ENCODE measurements around the gene OAT. TPM values are rescaled to one million over a fixed set of nuclear protein-coding genes. Genes with fewer than 3 reads are reported as not detected.

Gene OAT
- total and polyA plus RNA-seq, 8 donors = 26.1 to 243 (median 69.4) TPM

DNA sequence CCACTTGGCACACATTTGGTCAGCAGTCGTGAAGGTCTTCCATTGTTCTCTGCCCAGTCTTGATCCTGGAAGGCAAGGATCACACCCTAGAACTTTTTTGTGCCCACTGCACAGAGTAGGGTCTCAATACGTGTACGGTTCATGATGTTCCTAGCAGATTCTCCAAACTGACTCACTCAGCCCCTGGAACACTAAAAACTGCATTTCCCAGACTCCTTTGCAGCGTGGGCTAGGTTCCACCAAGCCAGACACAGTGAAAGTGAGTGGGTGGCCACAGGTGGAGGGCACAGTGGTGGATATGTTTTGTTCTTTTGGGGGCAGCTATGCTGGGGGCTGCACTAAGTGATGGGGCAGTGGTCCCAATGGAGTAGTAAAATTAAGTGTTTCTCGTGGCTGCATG lies 41.4 kb upstream of the OAT start:
- no peak for TF ChIP-seq POLR2A (IDR thresholded peaks at IDR 0.05)
- DNase-seq = no peak
- Histone ChIP-seq H3K27ac (no peak overlapping the region), H3K27me3 (peaks cover 0 to 18% (median 4%) of the 10 kb centered on the region in 3 donors), H3K4me3 (no peak overlapping the region), H3K9me3 (no peaks in the 10 kb centered on the region), H3K36me3 (no peaks in the 10 kb centered on the region), H3K4me1 (peaks cover 0 to 20% (median 13%) of the 10 kb centered on the region in 4 donors)
- 71 to 91% (median 88%) methylated on average over 4 to 5 of the region's 5 CpGs for WGBS, 5 donors
- intact Hi-C loops (cut with DNase I; ENCODE audit: low total_unique reads) = no loop called here

DNA sequence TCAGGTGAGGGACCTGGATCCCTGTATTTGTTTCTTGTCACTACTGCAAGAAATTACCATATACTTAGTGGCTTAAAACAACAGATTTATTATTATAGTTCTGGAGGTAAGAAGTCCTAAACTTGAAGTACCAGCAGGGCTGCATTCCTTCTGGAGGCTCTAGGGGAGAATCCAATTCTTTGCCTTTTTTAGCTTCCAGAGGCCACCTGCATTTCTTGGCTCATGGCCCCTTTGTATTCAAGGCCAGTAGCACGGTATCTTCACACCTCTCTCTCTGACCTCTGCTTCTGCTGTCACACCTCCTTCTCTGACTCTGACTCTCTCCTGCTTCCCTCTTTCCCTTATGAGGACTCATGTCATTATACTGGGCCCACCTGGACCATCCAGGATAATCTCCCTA lies 40.7 kb upstream of the OAT start:
- WGBS, 5 donors = 19 to 64% (median 38%) methylated on average over 1 of the region's 1 CpG
- intact Hi-C loops (cut with DNase I; ENCODE audit: low total_unique reads) = no loop called here
- peaks cover 0 to 12% (median 10%) of the 10 kb centered on the region in 4 donors for H3K4me1 ChIP-seq
- H3K4me3 ChIP-seq = no peak overlapping the region
- TF ChIP-seq EP300 (IDR thresholded peaks at IDR 0.05) = no peak
- no peaks in the 10 kb centered on the region for H3K36me3 ChIP-seq
- no peak overlapping the region for H3K27ac ChIP-seq
- H3K27me3 ChIP-seq = peaks cover 0 to 26% (median 7%) of the 10 kb centered on the region in 3 donors
- no peak for DNase-seq
- no peaks in the 10 kb centered on the region for H3K9me3 ChIP-seq

DNA sequence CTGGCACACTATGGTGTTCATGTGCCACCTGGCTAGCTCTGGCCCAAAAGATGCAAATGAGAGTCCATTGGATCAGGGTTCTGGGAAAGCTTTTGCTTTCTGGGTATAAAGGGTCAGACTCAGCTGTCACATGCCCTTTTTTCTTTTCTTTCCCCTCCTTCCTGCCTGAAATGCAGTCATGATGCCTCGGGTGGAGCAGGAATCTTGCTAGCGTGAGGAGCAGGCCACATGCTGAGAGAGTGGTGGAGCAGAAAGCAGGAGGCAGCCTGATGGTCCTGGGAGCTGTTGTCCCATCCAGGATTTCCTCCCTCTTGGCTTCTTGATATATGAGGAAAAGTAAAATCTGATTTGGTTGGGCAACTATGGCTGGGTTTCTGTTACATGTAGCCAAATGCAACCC lies 40.2 kb upstream of the OAT start:
- Histone ChIP-seq H3K9me3 (no peaks in the 10 kb centered on the region), H3K36me3 (no peaks in the 10 kb centered on the region), H3K4me3 (no peak overlapping the region), H3K27me3 (peaks cover 0 to 31% (median 7%) of the 10 kb centered on the region in 3 donors), H3K27ac (no peak overlapping the region), H3K4me1 (peaks cover 0 to 10% (median 8%) of the 10 kb centered on the region in 4 donors)
- 63 to 74% (median 71%) methylated on average over 2 of the region's 2 CpGs for WGBS, 5 donors
- no peak for TF ChIP-seq POLR2AphosphoS5 (IDR thresholded peaks at IDR 0.05)
- DNase-seq = no peak
- intact Hi-C loops (cut with DNase I; ENCODE audit: low total_unique reads) = no loop called here

DNA sequence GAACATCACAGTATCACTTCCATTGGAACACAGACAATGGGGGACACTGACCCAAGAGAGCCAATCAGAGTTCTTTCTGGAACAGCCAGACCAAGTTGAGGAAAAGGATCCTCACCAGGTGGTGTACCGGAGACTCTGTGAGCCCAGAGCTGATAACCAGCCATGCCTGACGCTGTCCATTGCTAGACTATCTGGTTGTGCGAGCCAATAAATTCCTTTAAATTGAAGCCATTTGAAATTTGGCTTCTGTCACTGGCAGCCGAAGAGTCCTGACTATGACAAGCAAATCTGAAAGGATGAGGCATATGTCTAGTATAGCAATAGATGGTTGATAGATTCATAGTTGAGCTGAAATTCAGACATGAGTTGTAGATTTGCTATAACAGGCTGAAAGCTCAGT lies 39.8 kb upstream of the OAT start:
- H3K9me3 ChIP-seq = no peaks in the 10 kb centered on the region
- intact Hi-C loops (cut with DNase I; ENCODE audit: low total_unique reads) = no loop called here
- 89 to 98% (median 93%) methylated on average over 4 of the region's 4 CpGs for WGBS, 5 donors
- H3K4me1 ChIP-seq = peaks cover 0 to 10% (median 8%) of the 10 kb centered on the region in 4 donors
- TF ChIP-seq POLR2A (IDR thresholded peaks at IDR 0.05) (no peak), EP300 (IDR thresholded peaks at IDR 0.05) (no peak), POLR2AphosphoS5 (IDR thresholded peaks at IDR 0.05) (no peak)
- TF ChIP-seq, protein P1, sequence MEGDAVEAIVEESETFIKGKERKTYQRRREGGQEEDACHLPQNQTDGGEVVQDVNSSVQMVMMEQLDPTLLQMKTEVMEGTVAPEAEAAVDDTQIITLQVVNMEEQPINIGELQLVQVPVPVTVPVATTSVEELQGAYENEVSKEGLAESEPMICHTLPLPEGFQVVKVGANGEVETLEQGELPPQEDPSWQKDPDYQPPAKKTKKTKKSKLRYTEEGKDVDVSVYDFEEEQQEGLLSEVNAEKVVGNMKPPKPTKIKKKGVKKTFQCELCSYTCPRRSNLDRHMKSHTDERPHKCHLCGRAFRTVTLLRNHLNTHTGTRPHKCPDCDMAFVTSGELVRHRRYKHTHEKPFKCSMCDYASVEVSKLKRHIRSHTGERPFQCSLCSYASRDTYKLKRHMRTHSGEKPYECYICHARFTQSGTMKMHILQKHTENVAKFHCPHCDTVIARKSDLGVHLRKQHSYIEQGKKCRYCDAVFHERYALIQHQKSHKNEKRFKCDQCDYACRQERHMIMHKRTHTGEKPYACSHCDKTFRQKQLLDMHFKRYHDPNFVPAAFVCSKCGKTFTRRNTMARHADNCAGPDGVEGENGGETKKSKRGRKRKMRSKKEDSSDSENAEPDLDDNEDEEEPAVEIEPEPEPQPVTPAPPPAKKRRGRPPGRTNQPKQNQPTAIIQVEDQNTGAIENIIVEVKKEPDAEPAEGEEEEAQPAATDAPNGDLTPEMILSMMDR (IDR thresholded peaks at IDR 0.05) = no peak
- DNase-seq = no peak
- H3K27me3 ChIP-seq = peaks cover 0 to 35% (median 10%) of the 10 kb centered on the region in 3 donors
- no peaks in the 10 kb centered on the region for H3K36me3 ChIP-seq
- H3K4me3 ChIP-seq = no peak overlapping the region
- no peak overlapping the region for H3K27ac ChIP-seq

DNA sequence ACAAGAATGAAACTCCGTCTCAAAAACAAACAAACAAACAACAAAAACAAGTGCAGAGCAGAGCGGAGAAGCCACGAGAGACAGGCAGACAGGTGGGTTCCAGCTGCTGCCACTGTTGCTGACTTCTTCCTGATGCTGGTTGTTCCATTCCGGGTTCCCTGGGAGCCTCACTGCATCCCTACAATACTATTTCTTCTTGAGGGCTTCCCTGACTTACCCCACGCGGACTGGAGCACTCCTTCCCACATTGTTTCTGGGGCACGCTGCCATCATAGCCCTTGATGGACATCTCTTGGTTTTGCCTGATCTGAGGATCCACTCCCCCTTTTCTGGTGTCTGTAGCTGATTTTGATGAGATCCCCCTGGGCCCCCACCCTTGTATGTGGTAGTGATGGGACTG lies 36.7 kb upstream of the OAT start:
- 55 to 66% (median 62%) methylated on average over 7 of the region's 7 CpGs for WGBS, 5 donors
- intact Hi-C loops (cut with DNase I; ENCODE audit: low total_unique reads) = no loop called here

More for the DNA sequence above, 36.7 kb upstream of the OAT start:
- no peaks in the 10 kb centered on the region for H3K36me3 ChIP-seq
- H3K9me3 ChIP-seq = no peaks in the 10 kb centered on the region
- DNase-seq = no peak
- H3K27ac ChIP-seq = no peak overlapping the region
- TF ChIP-seq POLR2A (IDR thresholded peaks at IDR 0.05) (no peak), EP300 (IDR thresholded peaks at IDR 0.05) (no peak), POLR2AphosphoS5 (IDR thresholded peaks at IDR 0.05) (no peak)
- TF ChIP-seq, protein P1 (IDR thresholded peaks at IDR 0.05) = no peak
- peaks cover 0 to 5% (median 1%) of the 10 kb centered on the region in 4 donors for H3K4me1 ChIP-seq
- peaks cover 0 to 65% (median 35%) of the 10 kb centered on the region in 3 donors for H3K27me3 ChIP-seq
- no peak overlapping the region for H3K4me3 ChIP-seq

All from stomach (tissue), 9 donors.